BLaER1 treated with 17β-estradiol and CSF1 and Interleukin-3, amounts not matched to agents 10 nM and 100 nM (cell line): ENCODE data around the gene FERMT3.
A peak's percentile ranks its signal among the peaks of the same experiment; 100 is the strongest.

Experiments used
- H3K27ac ChIP-seq, 11 experiments: shearing (Covaris generic); formaldehyde crosslinking; 2 replicates each; pipeline ENCODE4 v1.8.1; 2022
- H3K27me3 ChIP-seq, 11 experiments: shearing (Covaris generic); formaldehyde crosslinking; 2 replicates each; pipeline ENCODE4 v1.8.1; 2022
- H3K36me3 ChIP-seq, 11 experiments: shearing (Covaris generic); formaldehyde crosslinking; 2 replicates each; pipeline ENCODE4 v1.8.1; 2022
- H3K4me1 ChIP-seq, 10 experiments: shearing (Covaris generic); formaldehyde crosslinking; 2 replicates each; pipeline ENCODE4 v1.8.1; 2022
- H3K4me2 ChIP-seq, 11 experiments: shearing (Covaris generic); formaldehyde crosslinking; 2 replicates each; pipeline ENCODE4 v1.8.1; 2022
- H3K4me3 ChIP-seq, 10 experiments: shearing (Covaris generic); formaldehyde crosslinking; 2 replicates each; pipeline ENCODE4 v1.8.1; 2022
- H3K9ac ChIP-seq, 11 experiments: shearing (Covaris generic); formaldehyde crosslinking; 2 replicates each; pipeline ENCODE4 v1.8.1; 2022
- H3K9me3 ChIP-seq, 11 experiments: shearing (Covaris generic); formaldehyde crosslinking; replicated peaks in 1 of 11; 2 replicates each; pipeline ENCODE4 v1.8.1; 2022
- H4K20me1 ChIP-seq, 11 experiments: shearing (Covaris generic); formaldehyde crosslinking; 2 replicates each; pipeline ENCODE4 v1.8.1; 2022
- Cebpa-rat ChIP-seq, 11 experiments: shearing (Covaris generic); IDR thresholded peaks; 2 replicates each; pipeline ENCODE4 v1.8.1; 2022

Gene FERMT3

GRCh38 chr11:64208086-64208795 lies 1.7 kb downstream of the FERMT3 start:
- H3K36me3 ChIP-seq: peaks cover 49 to 80% (median 65%) of the 10 kb centered on the region in 11 experiments

DNA sequence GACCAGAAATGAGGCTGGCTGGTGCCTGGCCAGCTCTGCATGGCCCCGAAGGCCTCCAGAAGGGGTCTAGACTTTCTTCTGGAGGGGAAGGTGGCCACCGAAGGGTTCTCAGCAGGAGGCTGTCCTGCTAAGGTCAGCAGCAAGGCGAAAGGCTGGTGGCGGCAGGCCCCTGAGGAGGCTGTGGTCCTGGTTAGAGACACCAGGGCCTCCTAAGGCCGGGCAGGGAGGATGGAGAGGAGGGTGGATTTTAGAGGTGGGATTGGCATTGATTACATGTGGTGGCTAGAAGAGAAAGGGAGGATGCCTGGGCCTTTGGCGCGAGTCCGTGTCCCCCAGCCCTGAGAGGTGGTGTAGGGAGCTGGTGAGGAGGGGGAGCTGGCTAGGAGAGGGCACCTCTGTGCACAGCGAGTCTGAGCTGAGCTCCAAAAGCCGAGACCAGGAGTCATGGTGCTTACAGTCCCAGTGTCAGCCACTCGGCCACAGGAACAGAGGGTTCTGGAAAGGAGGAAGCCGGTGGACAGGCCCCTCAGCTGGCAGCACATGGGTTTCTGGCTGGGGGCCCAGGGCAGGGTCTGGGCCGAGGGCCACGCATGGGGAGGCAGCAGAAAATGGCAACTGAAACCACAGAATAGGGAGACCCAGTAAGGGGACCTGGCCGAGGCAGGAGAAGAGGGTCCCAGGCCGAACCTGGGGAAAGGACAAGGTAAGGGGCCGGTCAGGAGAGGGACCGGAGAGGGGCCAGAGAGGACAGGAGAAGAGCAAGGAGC lies 2.5 kb downstream of the FERMT3 start:
- no peaks in the 10 kb centered on the region for H3K9me3 ChIP-seq
- peaks cover 76 to 88% (median 81%) of the 10 kb centered on the region in 10 experiments for H3K4me1 ChIP-seq
- H3K9ac ChIP-seq: peak overlapping the region; percentile 93 to 99 (median 96)
- H3K27ac ChIP-seq: peak overlapping the region; percentile 74 to 100 (median 97); a peak in 21 of 22 replicates
- TF ChIP-seq Cebpa-rat (IDR thresholded peaks at IDR 0.05): no peak
- H3K27me3 ChIP-seq: no peaks in the 10 kb centered on the region
- peak overlapping the region; percentile 96 to 100 (median 99) for H3K4me2 ChIP-seq
- H3K4me3 ChIP-seq: peak overlapping the region; percentile 82 to 98 (median 94)
- H3K36me3 ChIP-seq: peaks cover 55 to 80% (median 69%) of the 10 kb centered on the region in 11 experiments
- H4K20me1 ChIP-seq: peaks cover 34 to 70% (median 58%) of the 10 kb centered on the region in 11 experiments

More at GRCh38 chr11:64208086-64208795, 1.7 kb downstream of the FERMT3 start:
- H3K4me3 ChIP-seq: peak overlapping the region; percentile 82 to 98 (median 94)
- H3K4me2 ChIP-seq: peak overlapping the region; percentile 96 to 100 (median 99)
- no peak for TF ChIP-seq Cebpa-rat (IDR thresholded peaks at IDR 0.05)
- H3K9ac ChIP-seq: peak overlapping the region; percentile 93 to 99 (median 96)
- H3K27ac ChIP-seq: peak overlapping the region; percentile 74 to 100 (median 97)
- H4K20me1 ChIP-seq: peaks cover 42 to 70% (median 60%) of the 10 kb centered on the region in 11 experiments
- no peaks in the 10 kb centered on the region for H3K9me3 ChIP-seq
- H3K4me1 ChIP-seq: peaks cover 69 to 85% (median 79%) of the 10 kb centered on the region in 10 experiments
- no peaks in the 10 kb centered on the region for H3K27me3 ChIP-seq

- Histone ChIP-seq H3K4me2 (peak overlapping the region; percentile 96 to 100 (median 99)), H3K4me1 (peaks cover 76 to 88% (median 81%) of the 10 kb centered on the region in 10 experiments), H3K9me3 (no peaks in the 10 kb centered on the region), H3K27ac (peak overlapping the region; percentile 74 to 100 (median 97); a peak in 20 of 22 replicates), H3K9ac (peak overlapping the region; percentile 93 to 99 (median 96)), H3K27me3 (no peaks in the 10 kb centered on the region), H4K20me1 (peaks cover 30 to 70% (median 53%) of the 10 kb centered on the region in 11 experiments; a peak in 21 of 22 replicates), H3K4me3 (peak overlapping the region; percentile 82 to 98 (median 94); a peak in 19 of 20 replicates), H3K36me3 (peaks cover 56 to 80% (median 69%) of the 10 kb centered on the region in 11 experiments)
- TF ChIP-seq Cebpa-rat (IDR thresholded peaks at IDR 0.05): no peak
Measured at GRCh38 chr11:64209563-64209843, 3.0 kb downstream of the FERMT3 start.

- H3K27ac ChIP-seq: peak overlapping the region in 10 of 11 experiments; percentile 1 to 99 (median 28); a peak in 9 of 22 replicates
- H3K27me3 ChIP-seq: no peaks in the 10 kb centered on the region
- peak overlapping the region; percentile 96 to 100 (median 99) for H3K4me2 ChIP-seq
- no peaks in the 10 kb centered on the region for H3K9me3 ChIP-seq
- peak overlapping the region in 5 of 10 experiments; percentile 28 to 98 (median 96); a peak in 4 of 20 replicates for H3K4me3 ChIP-seq
- H3K9ac ChIP-seq: peak overlapping the region; percentile 9 to 99 (median 96); a peak in 17 of 22 replicates
- H4K20me1 ChIP-seq: peaks cover 30 to 79% (median 48%) of the 10 kb centered on the region in 11 experiments; a peak in 20 of 22 replicates
- no peak for TF ChIP-seq Cebpa-rat (IDR thresholded peaks at IDR 0.05)
- H3K4me1 ChIP-seq: peaks cover 76 to 88% (median 81%) of the 10 kb centered on the region in 10 experiments
- H3K36me3 ChIP-seq: peaks cover 51 to 85% (median 73%) of the 10 kb centered on the region in 11 experiments
Measured at GRCh38 chr11:64210301-64211020, 3.9 kb downstream of the FERMT3 start.

DNA sequence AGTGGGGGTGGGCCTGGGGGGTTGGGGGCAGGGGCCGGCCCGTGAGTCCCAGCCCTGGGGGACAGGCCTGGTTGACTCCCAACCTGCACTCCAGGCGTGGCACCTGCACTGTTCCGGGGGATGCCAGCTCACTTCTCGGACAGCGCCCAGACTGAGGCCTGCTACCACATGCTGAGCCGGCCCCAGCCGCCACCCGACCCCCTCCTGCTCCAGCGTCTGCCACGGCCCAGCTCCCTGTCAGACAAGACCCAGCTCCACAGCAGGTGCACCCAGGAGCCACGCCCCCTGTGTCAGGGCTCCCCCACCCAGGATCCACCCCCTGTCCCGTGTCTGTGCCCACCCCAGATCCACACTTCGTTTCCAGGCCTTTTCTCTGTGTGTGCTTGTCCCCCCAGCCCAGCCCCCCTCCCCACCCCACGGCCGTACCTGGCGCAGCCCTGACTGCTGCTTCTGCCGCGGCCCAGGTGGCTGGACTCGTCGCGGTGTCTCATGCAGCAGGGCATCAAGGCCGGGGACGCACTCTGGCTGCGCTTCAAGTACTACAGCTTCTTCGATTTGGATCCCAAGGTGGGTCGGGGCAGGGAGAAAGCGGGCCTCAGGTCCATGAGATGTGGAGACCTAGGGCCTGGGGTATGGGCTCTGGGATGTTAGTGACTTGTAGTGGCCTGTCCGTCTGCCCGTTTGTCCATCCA lies 4.8 kb downstream of the FERMT3 start:
- peaks cover 58 to 92% (median 81%) of the 10 kb centered on the region in 11 experiments for H3K36me3 ChIP-seq

GRCh38 chr11:64216879-64217278 lies 10.4 kb downstream of the FERMT3 start:
- peak overlapping the region in 2 of 11 experiments; percentile 30 to 37; a peak in 3 of 22 replicates for H3K9ac ChIP-seq
- no peak overlapping the region for H3K4me3 ChIP-seq
- no peak for TF ChIP-seq Cebpa-rat (IDR thresholded peaks at IDR 0.05)
- peak overlapping the region; percentile 7 to 57 (median 36); a peak in 16 of 22 replicates for H3K4me2 ChIP-seq
- no peaks in the 10 kb centered on the region for H3K9me3 ChIP-seq
- H4K20me1 ChIP-seq: peaks cover 4 to 97% (median 51%) of the 10 kb centered on the region in 11 experiments; a peak in 20 of 22 replicates
- H3K36me3 ChIP-seq: peaks cover 79 to 98% (median 91%) of the 10 kb centered on the region in 11 experiments
- H3K27ac ChIP-seq: peak overlapping the region in 1 of 11 experiments; percentile 37; a peak in 3 of 22 replicates
- H3K27me3 ChIP-seq: no peaks in the 10 kb centered on the region
- H3K4me1 ChIP-seq: peaks cover 61 to 99% (median 70%) of the 10 kb centered on the region in 10 experiments

More for the DNA sequence above, 4.8 kb downstream of the FERMT3 start:
- H3K9ac ChIP-seq: peak overlapping the region in 8 of 11 experiments; percentile 3 to 53 (median 21); a peak in 7 of 22 replicates
- H3K4me2 ChIP-seq: peak overlapping the region; percentile 16 to 97 (median 80); a peak in 18 of 22 replicates
- TF ChIP-seq Cebpa-rat (IDR thresholded peaks at IDR 0.05): no peak
- no peaks in the 10 kb centered on the region for H3K9me3 ChIP-seq
- H3K27me3 ChIP-seq: no peaks in the 10 kb centered on the region
- H3K4me3 ChIP-seq: peak overlapping the region in 1 of 10 experiments; percentile 22; a peak in 1 of 20 replicates
- peaks cover 30 to 87% (median 46%) of the 10 kb centered on the region in 11 experiments; a peak in 20 of 22 replicates for H4K20me1 ChIP-seq
- H3K4me1 ChIP-seq: peaks cover 76 to 88% (median 81%) of the 10 kb centered on the region in 10 experiments
- peak overlapping the region in 7 of 11 experiments; percentile 6 to 82 (median 30); a peak in 4 of 22 replicates for H3K27ac ChIP-seq

DNA sequence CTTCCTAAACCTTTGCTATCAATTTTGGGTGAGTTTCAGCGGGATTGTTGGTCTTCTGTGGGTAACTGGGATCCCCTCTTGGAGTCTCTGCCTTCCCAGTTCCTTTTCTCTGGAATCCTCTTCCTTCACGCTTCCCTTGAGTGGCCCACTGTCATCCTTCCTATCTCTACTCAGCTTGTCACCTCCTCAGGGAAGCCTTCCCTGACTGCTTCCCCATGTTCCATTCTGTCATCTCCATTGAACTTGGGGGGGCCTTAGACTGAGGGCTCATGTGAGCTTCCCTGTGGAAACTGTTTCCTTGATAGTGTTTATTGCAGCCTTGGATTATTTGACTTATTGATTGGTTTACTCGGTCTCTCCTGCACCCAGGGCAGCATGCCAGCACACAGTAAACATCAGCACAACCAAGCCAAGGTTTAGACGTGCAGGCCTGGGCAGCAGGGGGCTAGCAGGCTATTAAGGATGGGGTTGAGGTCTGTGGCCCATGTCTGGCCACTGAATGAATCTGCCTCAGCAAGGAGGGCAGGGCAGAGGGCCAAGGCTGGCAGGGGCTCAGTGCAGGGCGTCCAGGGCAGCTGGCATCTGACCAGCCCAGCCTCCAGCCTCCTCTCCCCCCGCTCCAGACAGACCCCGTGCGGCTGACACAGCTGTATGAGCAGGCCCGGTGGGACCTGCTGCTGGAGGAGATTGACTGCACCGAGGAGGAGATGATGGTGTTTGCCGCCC lies 12.3 kb downstream of the FERMT3 start:
- TF ChIP-seq Cebpa-rat (IDR thresholded peaks at IDR 0.05): no peak
- Histone ChIP-seq H3K4me2 (peak overlapping the region in 2 of 11 experiments; percentile 14 to 25; a peak in 3 of 22 replicates), H3K27me3 (no peaks in the 10 kb centered on the region), H3K4me3 (no peak overlapping the region), H3K4me1 (peaks cover 52 to 99% (median 65%) of the 10 kb centered on the region in 10 experiments), H3K9me3 (no peaks in the 10 kb centered on the region), H3K36me3 (peaks cover 81 to 98% (median 92%) of the 10 kb centered on the region in 11 experiments), H4K20me1 (peaks cover 4 to 97% (median 56%) of the 10 kb centered on the region in 11 experiments; a peak in 21 of 22 replicates), H3K9ac (peak overlapping the region; percentile 0 to 65 (median 38); a peak in 14 of 22 replicates), H3K27ac (peak overlapping the region in 8 of 11 experiments; percentile 8 to 48 (median 29); a peak in 14 of 22 replicates)
